Measurements from ENCODE around the gene OR4C11.

OR4C11 gene

DNA sequence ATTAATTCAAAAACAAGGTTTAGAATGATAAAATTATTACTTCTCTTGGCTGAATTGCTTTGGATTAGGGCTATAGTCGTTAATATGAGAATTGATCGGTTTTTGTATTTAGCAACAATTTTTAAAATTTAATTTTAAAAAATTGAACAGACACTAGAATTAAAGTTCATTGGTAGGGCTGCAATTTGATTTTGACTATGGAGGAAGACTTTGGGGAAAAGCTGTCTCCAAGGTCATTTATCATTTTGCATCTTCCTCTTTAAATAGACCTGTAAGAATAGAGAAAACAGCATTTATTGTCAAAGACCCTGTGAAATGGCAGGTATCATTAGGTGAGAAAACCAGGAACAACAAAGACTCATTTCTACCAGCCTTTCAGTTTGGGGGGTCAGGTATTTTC is 40.6 kb upstream of the OR4C11 start, which contains the start of gene OR4S2:
Gene OR4S2 (plus strand): TSS at position 301 of the 400 bp plus-strand sequence. CDS start 2,577 bp downstream, outside the sequence.
- no peaks in the 10 kb centered on the region for H3F3A ChIP-seq (ENCODE audit: insufficient read depth, low read length)
- H3K9me3 ChIP-seq (replicated peaks; ENCODE audit: insufficient read depth, low read length): no peaks in the 10 kb centered on the region
- H3K4me2 ChIP-seq (ENCODE audit: low read depth, low read length): no peak within 1 kb of the TSS
- no peaks in the 10 kb centered on the region for H3K9me2 ChIP-seq (replicated peaks; ENCODE audit: insufficient read depth, low read length)
- H4K20me1 ChIP-seq (ENCODE audit: insufficient read depth, low read length): no peaks in the 10 kb centered on the region
- H3K27me3 ChIP-seq (replicated peaks; ENCODE audit: insufficient read depth, low read length): no peaks in the 10 kb centered on the region
- no peak within 1 kb of the TSS for H3K9ac ChIP-seq (ENCODE audit: low read length)
- H3K36me3 ChIP-seq (replicated peaks; ENCODE audit: insufficient read depth, low read length): no peaks in the 10 kb centered on the region
- no peak for TF ChIP-seq EZH2phosphoT487 (IDR thresholded peaks at IDR 0.05; ENCODE audit: low read length)
- TF ChIP-seq EZH2 (optimal IDR thresholded peaks at IDR 0.05; ENCODE audit: low read depth, low read length): no peak
- TF ChIP-seq, protein P1, sequence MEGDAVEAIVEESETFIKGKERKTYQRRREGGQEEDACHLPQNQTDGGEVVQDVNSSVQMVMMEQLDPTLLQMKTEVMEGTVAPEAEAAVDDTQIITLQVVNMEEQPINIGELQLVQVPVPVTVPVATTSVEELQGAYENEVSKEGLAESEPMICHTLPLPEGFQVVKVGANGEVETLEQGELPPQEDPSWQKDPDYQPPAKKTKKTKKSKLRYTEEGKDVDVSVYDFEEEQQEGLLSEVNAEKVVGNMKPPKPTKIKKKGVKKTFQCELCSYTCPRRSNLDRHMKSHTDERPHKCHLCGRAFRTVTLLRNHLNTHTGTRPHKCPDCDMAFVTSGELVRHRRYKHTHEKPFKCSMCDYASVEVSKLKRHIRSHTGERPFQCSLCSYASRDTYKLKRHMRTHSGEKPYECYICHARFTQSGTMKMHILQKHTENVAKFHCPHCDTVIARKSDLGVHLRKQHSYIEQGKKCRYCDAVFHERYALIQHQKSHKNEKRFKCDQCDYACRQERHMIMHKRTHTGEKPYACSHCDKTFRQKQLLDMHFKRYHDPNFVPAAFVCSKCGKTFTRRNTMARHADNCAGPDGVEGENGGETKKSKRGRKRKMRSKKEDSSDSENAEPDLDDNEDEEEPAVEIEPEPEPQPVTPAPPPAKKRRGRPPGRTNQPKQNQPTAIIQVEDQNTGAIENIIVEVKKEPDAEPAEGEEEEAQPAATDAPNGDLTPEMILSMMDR (IDR thresholded peaks at IDR 0.05; ENCODE audit: low read length): no peak
- H3K27ac ChIP-seq (ENCODE audit: low read length): no peak within 1 kb of the TSS
- H3K79me2 ChIP-seq (ENCODE audit: low read length): no peaks in the 10 kb centered on the region
- no peak within 1 kb of the TSS for H2AFZ ChIP-seq (ENCODE audit: low read length)
- no peak within 1 kb of the TSS for H3K4me3 ChIP-seq (ENCODE audit: low read length)
- peaks cover 8% of the 10 kb centered on the region for H3K4me1 ChIP-seq (ENCODE audit: low read length)
- DNase-seq: no peak

DNA sequence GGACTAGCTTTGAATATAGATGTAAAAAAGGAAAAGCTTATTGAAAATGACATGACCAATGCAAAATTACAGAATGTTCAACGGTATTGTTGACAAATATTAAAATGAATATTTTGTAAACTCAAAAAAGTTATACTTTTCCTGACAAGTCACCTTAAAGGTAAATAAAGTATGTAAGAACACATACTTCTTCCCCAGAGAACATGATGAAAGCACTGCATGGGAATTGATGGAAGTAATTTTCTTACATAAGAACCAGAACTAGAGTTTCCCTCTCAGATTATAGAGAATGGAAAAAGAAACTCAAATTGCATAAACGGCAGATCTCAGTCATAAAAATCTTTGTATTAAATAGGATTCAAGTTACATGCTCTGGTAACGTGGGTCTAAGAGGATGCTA is 27.4 kb upstream of the OR4C11 start, which contains the start of gene OR4P4:
Gene OR4P4 (plus strand): TSS at position 301 of the 400 bp plus-strand sequence.
- DNase-seq: no peak
- Histone ChIP-seq H3F3A (ENCODE audit: insufficient read depth, low read length) (no peaks in the 10 kb centered on the region), H3K36me3 (replicated peaks; ENCODE audit: insufficient read depth, low read length) (no peaks in the 10 kb centered on the region), H4K20me1 (ENCODE audit: insufficient read depth, low read length) (no peaks in the 10 kb centered on the region), H3K4me3 (ENCODE audit: low read length) (no peak within 1 kb of the TSS), H2AFZ (ENCODE audit: low read length) (no peak within 1 kb of the TSS), H3K27ac (ENCODE audit: low read length) (no peak within 1 kb of the TSS), H3K27me3 (replicated peaks; ENCODE audit: insufficient read depth, low read length) (no peaks in the 10 kb centered on the region), H3K9me3 (replicated peaks; ENCODE audit: insufficient read depth, low read length) (no peaks in the 10 kb centered on the region; the same call in 1 of the 2 replicates), H3K9me2 (replicated peaks; ENCODE audit: insufficient read depth, low read length) (no peaks in the 10 kb centered on the region), H3K4me2 (ENCODE audit: low read depth, low read length) (no peak within 1 kb of the TSS), H3K4me1 (ENCODE audit: low read length) (no peaks in the 10 kb centered on the region), H3K79me2 (ENCODE audit: low read length) (no peaks in the 10 kb centered on the region), H3K9ac (ENCODE audit: low read length) (no peak within 1 kb of the TSS)
- no peak for TF ChIP-seq EZH2phosphoT487 (IDR thresholded peaks at IDR 0.05; ENCODE audit: low read length)
- TF ChIP-seq, protein P1 (IDR thresholded peaks at IDR 0.05; ENCODE audit: low read length): no peak
- TF ChIP-seq EZH2 (optimal IDR thresholded peaks at IDR 0.05; ENCODE audit: low read depth, low read length): no peak

DNA sequence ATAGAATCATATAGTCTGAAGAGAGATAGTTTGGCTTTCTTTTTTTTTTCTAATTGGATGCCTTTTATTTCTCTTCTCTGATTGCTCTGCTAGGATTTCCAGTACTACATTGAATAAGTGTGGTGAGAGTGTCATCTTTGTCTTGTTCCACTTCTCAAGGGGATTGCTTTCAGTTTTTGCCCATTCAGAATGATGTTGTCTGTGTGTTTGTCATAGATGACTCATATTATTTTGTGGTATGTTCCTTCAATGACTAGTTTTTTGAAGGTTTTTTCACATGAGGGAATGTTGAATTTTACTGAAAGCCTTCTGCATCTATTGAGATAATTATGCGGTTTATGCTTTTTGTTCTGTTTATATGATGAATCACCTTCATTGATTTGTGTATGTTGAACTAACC is 17.1 kb upstream of the OR4C11 start:
- H3K27ac ChIP-seq (ENCODE audit: low read length): no peak overlapping the region
- no peak overlapping the region for H3K9ac ChIP-seq (ENCODE audit: low read length)
- H2AFZ ChIP-seq (ENCODE audit: low read length): no peak overlapping the region
- no peak overlapping the region for H3K4me2 ChIP-seq (ENCODE audit: low read depth, low read length)
- no peaks in the 10 kb centered on the region for H3K9me2 ChIP-seq (replicated peaks; ENCODE audit: insufficient read depth, low read length)
- no peaks in the 10 kb centered on the region for H3K4me1 ChIP-seq (ENCODE audit: low read length)
- H3K79me2 ChIP-seq (ENCODE audit: low read length): no peaks in the 10 kb centered on the region
- H3K9me3 ChIP-seq (replicated peaks; ENCODE audit: insufficient read depth, low read length): no peaks in the 10 kb centered on the region
- H4K20me1 ChIP-seq (ENCODE audit: insufficient read depth, low read length): no peaks in the 10 kb centered on the region
- no peaks in the 10 kb centered on the region for H3K27me3 ChIP-seq (replicated peaks; ENCODE audit: insufficient read depth, low read length)
- H3K36me3 ChIP-seq (replicated peaks; ENCODE audit: insufficient read depth, low read length): no peaks in the 10 kb centered on the region
- no peaks in the 10 kb centered on the region for H3F3A ChIP-seq (ENCODE audit: insufficient read depth, low read length)
- no peak for DNase-seq
- no peak overlapping the region for H3K4me3 ChIP-seq (ENCODE audit: low read length)
- TF ChIP-seq EZH2phosphoT487 (IDR thresholded peaks at IDR 0.05; ENCODE audit: low read length) (no peak), EZH2 (optimal IDR thresholded peaks at IDR 0.05; ENCODE audit: low read depth, low read length) (no peak)
- TF ChIP-seq, protein P1 (IDR thresholded peaks at IDR 0.05; ENCODE audit: low read length): no peak
